GM12892 (cell line): Measurements from ENCODE around the gene EIF3L.

Experiments used
- DNase-seq: peaks from one replicate; pipeline ENCODE4 v3.0.0; 2011; ENCODE audit not compliant: insufficient read length
- FAIRE-seq: peaks from 2 replicates; lab custom pipeline; 2011; peaks lifted over from hg19 to GRCh38; lab: Jason Lieb, UNC
- POLR2A ChIP-seq: IDR thresholded peaks from 2 replicates; pipeline ENCODE4 v1.6.1; 2011; ENCODE audit warnings: low read depth, low read length, control low read depth
- POLR2AphosphoS5 ChIP-seq: IDR thresholded peaks from 2 replicates; pipeline ENCODE4 v1.6.1; 2011; ENCODE audit warnings: low read depth, low read length, control low read depth
- TAF1 ChIP-seq: IDR thresholded peaks from 2 replicates; pipeline ENCODE4 v1.6.1; 2011; ENCODE audit warnings: low read depth, mild to moderate bottlenecking, control low read depth, low read length, borderline replicate concordance

EIF3L gene

DNA sequence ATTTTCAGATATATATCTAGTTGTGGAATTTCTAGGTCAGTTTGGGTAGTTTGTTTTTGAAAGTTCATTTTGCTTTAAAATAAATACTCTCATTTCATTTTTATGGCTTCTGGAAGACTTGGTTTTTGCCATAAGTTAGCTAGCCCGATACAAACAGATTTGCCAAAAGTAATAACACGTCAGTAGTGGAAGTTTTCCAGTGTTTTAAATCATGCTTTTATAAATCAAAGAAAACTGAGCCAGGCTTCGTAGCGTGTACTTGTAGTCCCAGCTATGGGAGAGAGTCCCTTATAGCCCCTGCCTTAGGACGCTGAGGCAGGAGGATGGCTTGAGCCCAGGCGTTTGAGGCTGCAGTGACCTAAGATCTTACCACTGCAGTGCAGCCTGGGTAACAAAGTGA is 35.2 kb downstream of the EIF3L start:
- no peak for TF ChIP-seq POLR2AphosphoS5
- TF ChIP-seq TAF1: no peak
- TF ChIP-seq POLR2A: no peak
- FAIRE-seq (no peak), DNase-seq (no peak)

DNA sequence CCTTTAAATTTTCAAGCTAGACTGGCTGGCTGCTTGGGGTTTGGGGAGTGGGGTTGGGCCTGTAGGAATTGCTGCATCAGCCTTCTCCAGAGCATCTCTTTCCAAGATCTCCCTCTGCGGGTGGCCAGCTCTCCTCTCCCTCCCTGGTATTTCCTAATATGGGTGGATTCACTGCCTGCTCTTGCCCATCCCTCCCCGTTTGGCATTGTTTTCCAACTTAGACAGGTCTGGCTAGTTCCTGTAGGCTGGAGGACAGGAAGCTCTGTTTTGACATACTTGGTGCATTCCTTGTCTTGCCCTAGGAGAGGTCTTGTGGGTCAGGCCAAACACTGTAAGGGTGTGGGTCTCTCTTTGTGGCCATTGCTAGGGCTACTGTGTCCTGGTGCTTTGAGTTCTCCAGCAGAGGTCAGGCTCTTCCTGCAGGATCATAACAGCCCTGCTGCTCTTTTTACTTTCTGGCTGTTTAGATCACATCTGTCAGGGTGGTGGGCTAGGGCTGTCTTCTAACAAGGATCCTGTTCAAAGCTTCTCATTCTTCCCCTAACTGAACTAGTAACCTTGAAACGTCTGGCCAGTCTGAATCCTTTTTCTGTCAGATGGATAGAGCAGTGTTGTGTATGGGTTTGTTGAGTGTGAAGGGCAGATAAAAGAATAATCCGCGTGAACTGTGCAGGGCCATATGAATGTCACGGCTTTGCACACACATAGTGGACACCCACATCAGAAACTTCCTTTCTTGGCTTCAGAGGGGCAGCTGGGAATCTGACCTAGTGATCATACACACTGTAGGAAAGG is 38.6 kb downstream of the EIF3L start:
- no peak for TF ChIP-seq TAF1
- TF ChIP-seq POLR2AphosphoS5: no peak
- no peak for TF ChIP-seq POLR2A
- DNase-seq: no peak
- no peak for FAIRE-seq

DNA sequence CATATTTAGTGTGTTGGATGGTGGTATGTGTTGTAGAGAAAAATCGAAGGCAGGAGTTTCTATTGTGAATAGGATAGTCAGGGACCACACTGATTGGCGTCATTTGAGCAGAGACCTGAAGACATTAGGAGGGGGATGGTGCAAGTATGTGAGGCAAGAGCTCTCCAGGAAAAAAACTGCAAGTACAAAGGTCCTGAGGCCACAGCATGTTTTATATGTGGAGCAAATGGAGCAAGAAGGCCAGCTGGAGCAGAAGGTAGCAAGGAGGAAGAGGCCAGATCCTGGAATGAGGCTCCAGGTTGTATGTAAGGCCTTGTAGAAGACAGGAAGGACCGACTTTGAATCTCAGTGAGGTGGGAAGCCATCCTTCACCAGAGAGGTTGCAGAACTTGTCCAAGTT is 42.7 kb downstream of the EIF3L start:
- DNase-seq (no peak), FAIRE-seq (no peak)
- TF ChIP-seq POLR2AphosphoS5 (no peak), POLR2A (no peak), TAF1 (no peak)

DNA sequence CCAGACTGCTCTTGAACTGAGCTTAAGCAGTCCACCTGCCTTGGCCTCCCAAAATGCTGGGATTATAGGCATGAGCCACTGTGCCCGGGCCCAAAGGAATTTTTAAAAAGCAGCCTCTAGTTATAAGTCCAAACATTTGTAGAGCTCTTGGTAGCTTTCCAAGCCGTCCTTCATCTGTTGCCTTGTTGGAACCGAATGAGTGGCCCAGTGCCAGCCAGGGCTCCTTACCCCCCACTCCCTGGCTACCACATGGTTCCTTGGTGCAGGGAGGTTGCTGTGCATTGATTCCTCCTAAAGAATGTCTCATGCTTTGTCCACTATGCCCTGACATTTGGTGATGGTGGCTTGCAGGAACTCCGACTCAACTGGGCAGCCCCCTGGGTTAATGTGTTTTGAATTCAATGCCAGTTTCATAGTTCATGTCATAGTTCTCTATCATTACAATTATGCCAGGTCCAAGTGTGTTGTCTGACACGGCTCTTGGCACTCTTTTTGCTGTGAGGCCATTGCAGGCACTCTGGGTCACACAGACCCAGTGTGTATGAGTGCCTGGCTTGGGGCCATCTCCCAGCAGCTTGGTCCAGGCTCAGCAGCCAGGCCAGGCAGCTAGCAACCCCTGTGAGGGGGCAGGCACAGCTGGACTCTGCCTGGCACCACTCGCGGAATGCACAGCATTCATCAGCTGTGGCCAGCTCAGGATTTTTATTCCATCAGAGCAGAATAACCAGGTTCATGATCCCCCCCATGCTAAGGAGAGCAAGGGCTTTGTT is 43.5 kb downstream of the EIF3L start:
- DNase-seq (no peak), FAIRE-seq (no peak)
- TF ChIP-seq POLR2A (no peak), TAF1 (no peak)

DNA sequence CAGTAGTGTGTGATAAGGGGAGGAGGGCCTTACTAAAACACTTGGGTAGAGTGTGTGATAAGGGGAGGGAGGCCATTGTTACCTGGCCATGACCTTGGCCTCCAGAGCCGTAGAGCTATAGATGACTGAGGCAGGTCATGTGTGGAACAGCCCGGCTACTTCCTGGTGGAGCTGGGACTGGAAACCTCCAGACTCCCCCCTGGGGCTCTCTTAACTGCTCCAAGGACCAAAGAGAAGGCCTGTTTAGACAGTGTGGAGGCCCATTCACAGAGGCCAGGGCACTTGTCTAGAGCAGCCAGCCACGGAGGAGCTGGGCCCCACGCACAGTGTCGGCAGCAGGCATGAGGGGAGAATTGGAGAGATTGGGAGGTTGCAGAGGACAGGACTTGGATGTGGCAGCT is 44.4 kb downstream of the EIF3L start:
- DNase-seq (no peak), FAIRE-seq (no peak)
- TF ChIP-seq POLR2AphosphoS5 (no peak), POLR2A (no peak), TAF1 (no peak)

DNA sequence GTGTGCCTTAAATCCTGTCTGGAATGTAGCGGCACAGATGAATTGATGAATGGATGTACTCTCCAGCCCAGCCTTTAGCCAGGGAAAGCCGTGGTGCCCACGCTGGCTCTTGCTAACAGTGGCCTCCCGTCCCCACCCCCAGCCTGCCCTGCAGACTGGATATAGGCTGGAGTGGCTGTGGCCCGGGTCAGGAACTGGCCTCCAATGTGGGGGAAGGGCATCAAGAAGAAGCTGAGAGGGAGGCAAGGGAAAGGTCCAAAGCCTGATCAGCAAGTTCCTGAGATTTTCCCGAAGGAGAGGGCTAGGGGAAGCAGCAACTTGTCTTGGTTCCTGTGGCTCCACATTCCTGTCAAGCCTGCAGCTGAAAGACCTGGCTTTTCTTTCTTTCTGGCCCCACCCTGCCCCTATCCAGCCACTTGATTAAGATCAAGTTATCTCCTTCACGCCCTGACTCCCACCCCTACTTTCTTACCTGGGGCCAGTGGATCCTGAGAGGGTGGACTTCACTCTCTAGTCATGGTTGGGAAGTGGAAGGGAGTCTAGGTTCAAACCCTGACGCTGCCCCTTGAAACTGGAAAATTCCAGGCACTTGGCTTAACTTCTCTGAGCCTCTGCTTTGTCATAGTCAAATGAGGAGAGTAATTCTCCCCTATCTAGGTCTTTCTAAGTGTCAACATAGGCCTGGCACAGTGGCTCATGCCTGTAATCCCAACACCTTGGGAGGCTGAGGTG is 45.9 kb downstream of the EIF3L start:
- DNase-seq (no peak), FAIRE-seq (no peak)
- no peak for TF ChIP-seq POLR2A
- no peak for TF ChIP-seq TAF1
- no peak for TF ChIP-seq POLR2AphosphoS5

DNA sequence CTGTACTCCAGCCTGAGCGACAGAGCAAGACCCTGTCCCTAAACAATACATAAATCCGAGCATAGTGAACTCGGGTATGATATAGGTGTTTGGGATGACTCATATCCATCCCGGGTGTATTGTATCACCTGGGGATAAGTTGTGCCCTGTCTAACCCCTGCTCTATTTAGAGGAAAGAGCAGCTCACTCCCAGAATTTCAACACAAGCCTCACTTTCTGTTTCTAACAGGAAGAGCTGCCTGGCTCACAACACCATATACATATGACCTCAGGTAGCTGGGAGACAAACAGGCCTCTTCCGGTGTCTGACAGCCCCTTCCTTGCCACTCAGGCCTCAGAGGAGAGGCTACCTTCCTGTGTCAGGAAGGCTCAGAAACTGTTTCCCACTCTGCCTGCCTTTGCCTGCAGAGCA is 47.0 kb downstream of the EIF3L start:
- TF ChIP-seq POLR2AphosphoS5 (no peak), POLR2A (no peak), TAF1 (no peak)
- peak; percentile 61 for FAIRE-seq
- no peak for DNase-seq

DNA sequence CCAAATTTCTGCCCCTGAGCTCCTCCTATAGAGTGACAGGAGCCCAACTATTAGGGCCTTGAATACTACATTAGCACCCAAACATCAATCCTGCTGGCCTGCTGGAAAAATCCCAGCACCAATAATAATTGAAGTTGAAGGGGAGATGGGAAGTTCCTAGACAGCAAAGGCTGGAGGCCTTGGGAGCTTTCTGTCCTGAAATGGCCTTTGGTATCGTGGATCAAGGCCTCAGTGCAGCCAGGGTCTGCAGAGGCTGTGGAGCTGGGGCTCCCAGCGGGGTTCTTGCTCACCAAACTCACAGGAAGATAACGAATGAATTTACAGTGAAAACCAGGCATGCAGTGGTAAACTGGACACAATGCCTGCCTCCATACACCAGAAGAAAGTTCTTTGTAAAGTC is 47.7 kb downstream of the EIF3L start:
- DNase-seq (no peak), FAIRE-seq (no peak)
- TF ChIP-seq POLR2AphosphoS5 (no peak), POLR2A (no peak), TAF1 (no peak)

DNA sequence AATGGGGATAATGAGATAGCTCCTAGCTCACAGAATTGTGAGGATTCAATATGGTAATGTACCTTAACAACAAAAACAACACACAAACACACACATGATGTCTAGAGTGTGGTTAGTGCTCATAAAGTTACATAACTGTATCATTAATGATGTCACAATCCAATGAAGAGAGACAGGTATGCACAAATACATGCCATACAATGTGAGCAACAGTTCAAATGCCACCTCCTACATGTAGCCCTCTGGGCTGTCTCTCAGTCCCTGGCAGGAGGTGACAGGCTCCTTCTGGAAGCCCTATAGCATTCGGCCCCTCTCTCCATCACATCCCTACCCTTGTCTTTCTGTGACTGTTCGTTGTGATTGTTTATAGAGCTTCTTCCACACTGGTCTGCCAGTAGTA is 48.6 kb downstream of the EIF3L start:
- DNase-seq (no peak), FAIRE-seq (no peak)
- TF ChIP-seq TAF1 (no peak), POLR2AphosphoS5 (no peak), POLR2A (no peak)

DNA sequence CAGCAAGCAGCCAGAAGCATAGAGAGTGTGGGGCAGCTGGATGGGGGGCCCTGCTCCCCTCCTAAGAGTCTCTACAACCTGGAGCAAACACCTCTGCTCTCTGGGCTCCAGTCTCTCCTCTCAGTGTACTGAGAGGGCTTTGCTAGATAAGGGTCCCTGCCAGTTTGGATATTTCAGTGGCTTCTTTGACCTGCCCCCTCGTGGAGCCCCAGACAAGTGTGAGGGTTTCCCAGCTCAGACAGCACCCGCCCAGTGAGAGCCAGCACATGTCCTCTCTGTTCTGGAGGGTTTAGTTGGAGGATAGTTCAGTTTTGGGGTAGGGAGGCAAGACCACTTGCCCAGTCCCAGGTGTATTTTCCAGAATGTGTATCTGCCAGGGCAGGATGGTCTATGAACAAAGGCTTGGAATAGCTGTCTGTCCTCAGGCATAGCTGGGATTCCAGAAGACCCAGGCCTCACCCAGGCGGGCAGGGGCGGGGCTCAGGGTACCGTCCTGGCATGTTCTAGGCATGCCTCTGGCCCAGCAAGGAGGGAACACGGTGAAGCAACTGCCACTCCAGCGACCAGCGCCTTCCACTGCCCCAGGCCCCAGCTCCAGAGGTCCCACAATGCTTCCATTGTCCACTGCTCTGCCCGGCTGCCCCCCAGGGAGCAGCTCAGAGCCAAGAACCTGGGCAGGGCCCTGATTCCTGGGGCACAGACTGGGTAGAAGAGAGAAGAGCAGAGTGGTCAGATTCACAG is 49.4 kb downstream of the EIF3L start:
- DNase-seq (no peak), FAIRE-seq (no peak)
- TF ChIP-seq POLR2AphosphoS5: no peak
- no peak for TF ChIP-seq POLR2A
- no peak for TF ChIP-seq TAF1

DNA sequence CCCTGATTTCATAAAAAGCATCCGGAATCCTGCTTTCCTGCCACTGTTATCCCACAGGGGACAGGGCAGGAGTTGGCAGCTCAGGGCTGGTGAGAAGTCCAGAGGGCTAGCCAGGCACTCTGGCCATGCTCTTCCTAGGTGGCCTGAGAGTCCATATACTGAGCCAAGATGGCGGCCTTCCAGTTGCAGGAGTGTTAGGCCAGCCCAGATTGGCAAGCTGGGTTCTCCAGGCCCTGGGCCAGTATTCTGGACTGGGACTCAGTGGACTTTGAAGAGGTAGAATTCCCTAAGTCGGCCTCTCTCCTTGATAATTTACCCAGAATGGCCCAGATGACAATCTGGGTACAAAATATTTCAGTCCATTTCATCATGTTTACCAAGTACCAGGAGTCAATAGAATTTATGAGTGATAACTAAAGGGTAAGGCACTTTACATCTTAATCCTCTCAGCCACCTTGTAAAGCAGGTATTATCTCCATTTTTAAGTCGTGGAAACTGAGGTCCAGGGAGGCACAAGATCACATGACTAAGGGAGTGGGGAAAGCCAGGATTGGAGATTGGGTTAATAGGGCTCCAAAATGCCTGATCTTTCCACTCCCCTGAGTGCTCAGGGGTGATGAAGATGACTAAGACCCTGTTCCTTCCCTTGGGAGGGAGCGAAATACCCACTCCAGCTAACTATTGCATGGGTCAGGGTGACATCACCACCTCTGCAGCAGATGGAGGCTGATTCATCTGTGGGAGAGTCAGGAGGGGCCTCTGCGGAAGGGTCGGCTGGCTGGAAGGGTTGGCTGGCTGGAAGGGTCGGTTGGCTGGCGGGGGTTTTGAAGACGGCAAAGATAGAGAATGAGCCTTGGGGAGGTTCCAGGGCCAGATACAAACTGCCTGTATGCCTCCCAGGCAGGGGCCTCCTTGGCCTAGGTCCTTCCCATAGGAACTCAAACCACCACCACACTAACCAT is 55.6 kb downstream of the EIF3L start:
- no peak for DNase-seq
- no peak for FAIRE-seq

More for the DNA sequence above, 55.6 kb downstream of the EIF3L start:
- TF ChIP-seq POLR2AphosphoS5: no peak
- no peak for TF ChIP-seq POLR2A
- no peak for TF ChIP-seq TAF1
